ENCODE measurements around the gene UAP1L1. TPM values are rescaled to one million over a fixed set of nuclear protein-coding genes. Genes with fewer than 3 reads are reported as not detected.
A peak's percentile ranks its signal among the peaks of the same experiment; 100 is the strongest.

UAP1L1 gene
- total and polyA plus RNA-seq, 9 of the 15 experiments (the other 6 are each of a cell fraction or from before 2014, with no cell fraction given) = 0.20 to 8.6 (median 3.7) TPM

DNA sequence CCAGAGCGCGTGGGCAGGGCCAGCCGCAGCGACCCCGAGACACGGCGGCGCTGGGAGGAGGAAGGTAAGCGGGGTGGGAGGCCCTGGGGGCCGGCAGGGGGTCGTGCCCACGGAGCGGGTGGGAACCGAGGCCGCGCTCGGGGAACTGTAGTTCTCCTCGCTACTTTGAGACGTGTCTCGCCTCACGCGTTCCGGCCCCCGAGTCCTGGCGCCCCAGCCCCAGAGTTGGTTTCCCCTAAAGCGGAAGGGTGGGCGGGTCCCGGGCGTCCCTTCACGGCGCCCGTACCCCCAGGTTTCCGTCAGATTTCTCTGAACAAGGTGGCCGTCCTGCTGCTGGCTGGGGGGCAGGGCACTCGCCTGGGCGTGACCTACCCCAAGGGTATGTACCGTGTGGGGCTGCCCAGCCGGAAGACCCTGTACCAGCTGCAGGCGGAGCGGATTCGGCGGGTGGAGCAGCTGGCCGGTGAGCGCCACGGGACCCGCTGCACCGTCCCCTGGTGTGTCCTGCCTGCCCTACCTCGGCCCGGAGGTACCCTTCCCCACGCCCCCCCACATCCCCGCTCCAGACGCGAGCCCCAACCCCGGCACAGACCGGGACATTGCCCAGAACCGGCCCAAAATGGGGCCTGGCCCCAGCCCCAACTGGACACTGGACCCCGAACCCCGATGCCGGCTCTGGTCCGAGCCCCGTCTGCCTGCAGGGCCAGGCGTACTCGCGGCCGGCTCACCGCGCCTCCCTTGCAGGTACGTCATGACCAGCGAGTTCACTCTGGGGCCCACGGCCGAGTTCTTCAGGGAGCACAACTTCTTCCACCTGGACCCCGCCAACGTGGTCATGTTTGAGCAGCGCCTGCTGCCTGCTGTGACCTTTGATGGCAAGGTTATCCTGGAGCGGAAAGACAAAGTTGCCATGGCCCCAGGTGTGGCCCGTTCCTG is 709 bp downstream of the UAP1L1 start (continued):
- TF ChIP-seq PCBP2 (IDR thresholded peaks at IDR 0.05; ENCODE audit: low read depth, low read length, poor library complexity, severe bottlenecking) (no peak), ZNF408 (CRISPR knock-in tag; IDR thresholded peaks at IDR 0.05; ENCODE audit: low read depth) (no peak), DEAF1 (CRISPR knock-in tag; IDR thresholded peaks at IDR 0.05) (no peak), ZBTB2 (IDR thresholded peaks at IDR 0.05) (no peak), POLR2H (tag; IDR thresholded peaks at IDR 0.05; ENCODE audit: low read depth) (no peak), CHD2 (IDR thresholded peaks at IDR 0.05; ENCODE audit: low read depth, low read length) (no peak), ZNF174 (CRISPR knock-in tag; IDR thresholded peaks at IDR 0.05) (no peak), POLR2G (IDR thresholded peaks at IDR 0.05; ENCODE audit: low read depth, low read length) (0 out of 2 replicates have a peak, but pooled peaks have one; percentile 4)
- TF ChIP-seq, protein P1, sequence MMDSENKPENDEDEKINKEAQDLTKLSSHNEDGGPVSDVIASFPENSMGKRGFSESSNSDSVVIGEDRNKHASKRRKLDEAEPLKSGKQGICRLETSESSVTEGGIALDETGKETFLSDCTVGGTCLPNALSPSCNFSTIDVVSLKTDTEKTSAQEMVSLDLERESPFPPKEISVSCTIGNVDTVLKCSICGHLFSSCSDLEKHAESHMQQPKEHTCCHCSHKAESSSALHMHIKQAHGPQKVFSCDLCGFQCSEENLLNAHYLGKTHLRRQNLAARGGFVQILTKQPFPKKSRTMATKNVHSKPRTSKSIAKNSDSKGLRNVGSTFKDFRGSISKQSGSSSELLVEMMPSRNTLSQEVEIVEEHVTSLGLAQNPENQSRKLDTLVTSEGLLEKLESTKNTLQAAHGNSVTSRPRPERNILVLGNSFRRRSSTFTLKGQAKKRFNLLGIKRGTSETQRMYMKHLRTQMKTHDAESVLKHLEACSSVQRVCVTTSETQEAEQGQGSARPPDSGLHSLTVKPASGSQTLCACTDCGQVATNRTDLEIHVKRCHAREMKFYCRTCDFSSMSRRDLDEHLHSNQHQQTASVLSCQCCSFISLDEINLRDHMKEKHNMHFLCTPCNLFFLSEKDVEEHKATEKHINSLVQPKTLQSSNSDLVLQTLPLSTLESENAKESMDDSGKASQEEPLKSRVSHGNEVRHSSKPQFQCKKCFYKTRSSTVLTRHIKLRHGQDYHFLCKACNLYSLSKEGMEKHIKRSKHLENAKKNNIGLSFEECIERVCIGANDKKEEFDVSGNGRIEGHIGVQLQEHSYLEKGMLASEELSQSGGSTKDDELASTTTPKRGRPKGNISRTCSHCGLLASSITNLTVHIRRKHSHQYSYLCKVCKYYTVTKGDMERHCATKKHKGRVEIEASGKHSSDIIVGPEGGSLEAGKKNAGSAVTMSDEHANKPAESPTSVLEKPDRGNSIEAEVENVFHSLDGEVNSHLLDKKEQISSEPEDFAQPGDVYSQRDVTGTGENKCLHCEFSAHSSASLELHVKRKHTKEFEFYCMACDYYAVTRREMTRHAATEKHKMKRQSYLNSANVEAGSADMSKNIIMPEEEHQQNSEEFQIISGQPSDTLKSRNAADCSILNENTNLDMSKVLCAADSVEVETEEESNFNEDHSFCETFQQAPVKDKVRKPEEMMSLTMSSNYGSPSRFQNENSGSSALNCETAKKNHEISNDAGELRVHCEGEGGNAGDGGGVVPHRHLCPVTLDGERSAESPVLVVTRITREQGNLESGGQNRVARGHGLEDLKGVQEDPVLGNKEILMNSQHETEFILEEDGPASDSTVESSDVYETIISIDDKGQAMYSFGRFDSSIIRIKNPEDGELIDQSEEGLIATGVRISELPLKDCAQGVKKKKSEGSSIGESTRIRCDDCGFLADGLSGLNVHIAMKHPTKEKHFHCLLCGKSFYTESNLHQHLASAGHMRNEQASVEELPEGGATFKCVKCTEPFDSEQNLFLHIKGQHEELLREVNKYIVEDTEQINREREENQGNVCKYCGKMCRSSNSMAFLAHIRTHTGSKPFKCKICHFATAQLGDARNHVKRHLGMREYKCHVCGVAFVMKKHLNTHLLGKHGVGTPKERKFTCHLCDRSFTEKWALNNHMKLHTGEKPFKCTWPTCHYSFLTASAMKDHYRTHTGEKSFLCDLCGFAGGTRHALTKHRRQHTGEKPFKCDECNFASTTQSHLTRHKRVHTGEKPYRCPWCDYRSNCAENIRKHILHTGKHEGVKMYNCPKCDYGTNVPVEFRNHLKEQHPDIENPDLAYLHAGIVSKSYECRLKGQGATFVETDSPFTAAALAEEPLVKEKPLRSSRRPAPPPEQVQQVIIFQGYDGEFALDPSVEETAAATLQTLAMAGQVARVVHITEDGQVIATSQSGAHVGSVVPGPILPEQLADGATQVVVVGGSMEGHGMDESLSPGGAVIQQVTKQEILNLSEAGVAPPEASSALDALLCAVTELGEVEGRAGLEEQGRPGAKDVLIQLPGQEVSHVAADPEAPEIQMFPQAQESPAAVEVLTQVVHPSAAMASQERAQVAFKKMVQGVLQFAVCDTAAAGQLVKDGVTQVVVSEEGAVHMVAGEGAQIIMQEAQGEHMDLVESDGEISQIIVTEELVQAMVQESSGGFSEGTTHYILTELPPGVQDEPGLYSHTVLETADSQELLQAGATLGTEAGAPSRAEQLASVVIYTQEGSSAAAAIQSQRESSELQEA (IDR thresholded peaks at IDR 0.05; ENCODE audit: low read depth) = 0 out of 2 replicates have a peak, but pooled peaks have one; percentile 28
- TF ChIP-seq, protein P2, sequence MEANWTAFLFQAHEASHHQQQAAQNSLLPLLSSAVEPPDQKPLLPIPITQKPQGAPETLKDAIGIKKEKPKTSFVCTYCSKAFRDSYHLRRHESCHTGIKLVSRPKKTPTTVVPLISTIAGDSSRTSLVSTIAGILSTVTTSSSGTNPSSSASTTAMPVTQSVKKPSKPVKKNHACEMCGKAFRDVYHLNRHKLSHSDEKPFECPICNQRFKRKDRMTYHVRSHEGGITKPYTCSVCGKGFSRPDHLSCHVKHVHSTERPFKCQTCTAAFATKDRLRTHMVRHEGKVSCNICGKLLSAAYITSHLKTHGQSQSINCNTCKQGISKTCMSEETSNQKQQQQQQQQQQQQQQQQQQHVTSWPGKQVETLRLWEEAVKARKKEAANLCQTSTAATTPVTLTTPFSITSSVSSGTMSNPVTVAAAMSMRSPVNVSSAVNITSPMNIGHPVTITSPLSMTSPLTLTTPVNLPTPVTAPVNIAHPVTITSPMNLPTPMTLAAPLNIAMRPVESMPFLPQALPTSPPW (CRISPR knock-in tag; IDR thresholded peaks at IDR 0.05) = no peak
- TF ChIP-seq, protein P3, sequence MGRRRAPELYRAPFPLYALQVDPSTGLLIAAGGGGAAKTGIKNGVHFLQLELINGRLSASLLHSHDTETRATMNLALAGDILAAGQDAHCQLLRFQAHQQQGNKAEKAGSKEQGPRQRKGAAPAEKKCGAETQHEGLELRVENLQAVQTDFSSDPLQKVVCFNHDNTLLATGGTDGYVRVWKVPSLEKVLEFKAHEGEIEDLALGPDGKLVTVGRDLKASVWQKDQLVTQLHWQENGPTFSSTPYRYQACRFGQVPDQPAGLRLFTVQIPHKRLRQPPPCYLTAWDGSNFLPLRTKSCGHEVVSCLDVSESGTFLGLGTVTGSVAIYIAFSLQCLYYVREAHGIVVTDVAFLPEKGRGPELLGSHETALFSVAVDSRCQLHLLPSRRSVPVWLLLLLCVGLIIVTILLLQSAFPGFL (CRISPR knock-in tag; IDR thresholded peaks at IDR 0.05) = no peak

Data from K562 (cell line).